ENCODE results near the gene UBE2Q2.

DNA sequence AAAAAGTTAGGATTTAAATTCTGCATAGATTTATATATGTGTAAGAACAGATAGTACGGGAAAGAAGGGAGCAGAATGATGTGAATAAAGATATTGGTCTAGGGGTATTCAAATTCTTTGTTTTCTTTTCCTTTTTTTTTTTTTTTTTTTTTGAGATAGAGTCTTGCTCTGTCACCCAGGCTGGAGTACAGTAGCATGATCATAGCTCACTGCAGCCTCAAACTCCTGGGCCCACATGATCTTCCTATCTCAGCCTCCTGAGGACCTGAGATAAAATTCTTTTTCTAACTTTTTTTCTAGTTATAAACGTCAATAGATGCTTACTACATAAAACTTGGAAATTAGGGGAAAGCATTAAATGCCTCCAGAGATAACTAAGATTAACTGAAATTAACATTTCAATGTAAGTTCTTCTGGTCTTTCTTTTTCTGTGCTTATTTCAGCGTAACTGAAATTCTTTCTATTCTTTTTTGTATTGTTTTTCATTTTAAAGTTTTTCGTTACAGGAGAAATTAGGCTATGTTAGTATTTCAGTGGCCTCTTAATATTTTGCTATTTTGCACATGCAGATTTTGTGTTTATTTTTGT, 29.2 kb downstream of the UBE2Q2 start:
- TF ChIP-seq, protein P1, sequence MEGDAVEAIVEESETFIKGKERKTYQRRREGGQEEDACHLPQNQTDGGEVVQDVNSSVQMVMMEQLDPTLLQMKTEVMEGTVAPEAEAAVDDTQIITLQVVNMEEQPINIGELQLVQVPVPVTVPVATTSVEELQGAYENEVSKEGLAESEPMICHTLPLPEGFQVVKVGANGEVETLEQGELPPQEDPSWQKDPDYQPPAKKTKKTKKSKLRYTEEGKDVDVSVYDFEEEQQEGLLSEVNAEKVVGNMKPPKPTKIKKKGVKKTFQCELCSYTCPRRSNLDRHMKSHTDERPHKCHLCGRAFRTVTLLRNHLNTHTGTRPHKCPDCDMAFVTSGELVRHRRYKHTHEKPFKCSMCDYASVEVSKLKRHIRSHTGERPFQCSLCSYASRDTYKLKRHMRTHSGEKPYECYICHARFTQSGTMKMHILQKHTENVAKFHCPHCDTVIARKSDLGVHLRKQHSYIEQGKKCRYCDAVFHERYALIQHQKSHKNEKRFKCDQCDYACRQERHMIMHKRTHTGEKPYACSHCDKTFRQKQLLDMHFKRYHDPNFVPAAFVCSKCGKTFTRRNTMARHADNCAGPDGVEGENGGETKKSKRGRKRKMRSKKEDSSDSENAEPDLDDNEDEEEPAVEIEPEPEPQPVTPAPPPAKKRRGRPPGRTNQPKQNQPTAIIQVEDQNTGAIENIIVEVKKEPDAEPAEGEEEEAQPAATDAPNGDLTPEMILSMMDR (IDR thresholded peaks at IDR 0.05 in 4 of 5, conservative IDR thresholded peaks at IDR 0.05 in 1 of 5) = no peak
- TF ChIP-seq POLR2A (IDR thresholded peaks at IDR 0.05) = no peak

All from gastrocnemius medialis (tissue), 4 donors.